GM18520 (cell line): ENCODE results near the gene FAF1.

ENCODE experiments used
- ATAC-seq: cut with Tn5 transposase; IDR thresholded peaks from one replicate; pipeline ENCODE4 v1.9.1; 2021; ENCODE audit not compliant: unreplicated experiment

The FAF1 gene

GRCh38 chr1:50454911-50455310, 505.2 kb downstream of the FAF1 start:
- no peak for ATAC-seq

GRCh38 chr1:50453266-50453665, 506.8 kb downstream of the FAF1 start:
- ATAC-seq = no peak

- no peak for ATAC-seq
These were observed 507.4 kb downstream of the FAF1 start for GRCh38 chr1:50452700-50453099.

- no peak for ATAC-seq
These were observed 509.0 kb downstream of the FAF1 start for GRCh38 chr1:50450861-50451653.

GRCh38 chr1:50447961-50448360, 512.1 kb downstream of the FAF1 start:
- no peak for ATAC-seq

GRCh38 chr1:50441183-50441582, 518.9 kb downstream of the FAF1 start:
- ATAC-seq = no peak

GRCh38 chr1:50438945-50439344, 521.1 kb downstream of the FAF1 start:
- no peak for ATAC-seq

GRCh38 chr1:50436489-50436888, 523.6 kb downstream of the FAF1 start:
- ATAC-seq = no peak

GRCh38 chr1:50430010-50430405, 530.1 kb downstream of the FAF1 start:
- no peak for ATAC-seq

- no peak for ATAC-seq
These were observed 532.0 kb downstream of the FAF1 start for GRCh38 chr1:50427818-50428779.

GRCh38 chr1:50427086-50427817, 532.8 kb downstream of the FAF1 start:
- ATAC-seq = no peak

GRCh38 chr1:50426702-50427085, 533.4 kb downstream of the FAF1 start:
- ATAC-seq = no peak

- ATAC-seq = no peak
These were observed 533.9 kb downstream of the FAF1 start for GRCh38 chr1:50426108-50426700.

GRCh38 chr1:50425376-50426107, 534.5 kb downstream of the FAF1 start:
- no peak for ATAC-seq

GRCh38 chr1:50424884-50425375, 535.1 kb downstream of the FAF1 start:
- no peak for ATAC-seq

- no peak for ATAC-seq
These were observed 535.8 kb downstream of the FAF1 start for GRCh38 chr1:50424045-50424883.

- no peak for ATAC-seq
These were observed 536.4 kb downstream of the FAF1 start for GRCh38 chr1:50423670-50424000.

GRCh38 chr1:50422946-50423669, 537.0 kb downstream of the FAF1 start, which contains the start of gene DMRTA2:
DMRTA2 (minus strand) TSS chr1:50423443; CDS start chr1:50421536, 1,907 bp downstream.
- ATAC-seq = no peak

- no peak for ATAC-seq
These were observed 537.5 kb downstream of the FAF1 start for GRCh38 chr1:50422675-50422945.
